ENCODE results near the gene AHDC1.

DNA sequence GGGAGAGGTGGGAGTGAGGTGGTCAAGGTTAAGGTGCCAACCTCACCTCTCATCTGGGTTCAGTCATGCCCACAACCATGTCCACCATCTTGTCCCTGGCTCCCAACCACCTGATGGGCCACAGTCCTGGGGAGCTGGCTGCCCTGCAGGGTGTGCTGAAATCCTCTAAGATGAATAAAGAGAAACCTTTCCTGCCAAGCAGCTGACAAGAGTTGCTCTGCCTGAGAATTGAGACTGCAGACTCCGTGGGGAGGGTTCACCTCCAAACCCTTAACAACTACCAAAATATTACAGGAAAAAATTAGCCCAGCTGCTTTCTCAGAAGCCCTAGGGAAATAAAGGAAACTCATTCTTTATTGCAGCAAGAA, 46.2 kb upstream of the AHDC1 start:
- no peak for TF ChIP-seq EP300 (IDR thresholded peaks at IDR 0.05)
- TF ChIP-seq, protein P1, sequence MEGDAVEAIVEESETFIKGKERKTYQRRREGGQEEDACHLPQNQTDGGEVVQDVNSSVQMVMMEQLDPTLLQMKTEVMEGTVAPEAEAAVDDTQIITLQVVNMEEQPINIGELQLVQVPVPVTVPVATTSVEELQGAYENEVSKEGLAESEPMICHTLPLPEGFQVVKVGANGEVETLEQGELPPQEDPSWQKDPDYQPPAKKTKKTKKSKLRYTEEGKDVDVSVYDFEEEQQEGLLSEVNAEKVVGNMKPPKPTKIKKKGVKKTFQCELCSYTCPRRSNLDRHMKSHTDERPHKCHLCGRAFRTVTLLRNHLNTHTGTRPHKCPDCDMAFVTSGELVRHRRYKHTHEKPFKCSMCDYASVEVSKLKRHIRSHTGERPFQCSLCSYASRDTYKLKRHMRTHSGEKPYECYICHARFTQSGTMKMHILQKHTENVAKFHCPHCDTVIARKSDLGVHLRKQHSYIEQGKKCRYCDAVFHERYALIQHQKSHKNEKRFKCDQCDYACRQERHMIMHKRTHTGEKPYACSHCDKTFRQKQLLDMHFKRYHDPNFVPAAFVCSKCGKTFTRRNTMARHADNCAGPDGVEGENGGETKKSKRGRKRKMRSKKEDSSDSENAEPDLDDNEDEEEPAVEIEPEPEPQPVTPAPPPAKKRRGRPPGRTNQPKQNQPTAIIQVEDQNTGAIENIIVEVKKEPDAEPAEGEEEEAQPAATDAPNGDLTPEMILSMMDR (IDR thresholded peaks at IDR 0.05) = no peak

All from sigmoid colon (tissue), 4 donors.